Heart left ventricle (tissue), 16 donors: ENCODE results near the gene NUDT1. TPM values are rescaled to one million over a fixed set of nuclear protein-coding genes. Genes with fewer than 3 reads are reported as not detected.

ENCODE experiments used
- ATAC-seq, 4 donors: fragments of 200-7000 bp; cut with Tn5 transposase; one replicate each; pipeline ENCODE4 v1.9.1; 2020 to 2022; ENCODE audit warnings: moderate library complexity in 4 of 4, mild to moderate bottlenecking in 3 of 4, moderate number of reproducible peaks in 1 of 4
- DNase-seq, 5 donors: peaks; one replicate each; pipeline ENCODE4 v3.0.0-alpha.2; 2020
- H3K27ac ChIP-seq, 12 donors: fragments of 200-600 bp; sonication (generic) in 4 of 12; one replicate each; pipeline versions ENCODE4 v1.5.0 to v1.8.0; 2016 to 2022; ENCODE audit warnings: mild to moderate bottlenecking in 2 of 12
- H3K27me3 ChIP-seq, 9 donors: fragments of 200-600 bp; sonication (generic) in 2 of 9; one replicate each; pipeline versions ENCODE4 v1.5.1 to v1.8.0; 2016 to 2022; ENCODE audit warnings: mild to moderate bottlenecking in 3 of 9
- H3K36me3 ChIP-seq, 9 donors: fragments of 200-600 bp; sonication (generic) in 2 of 9; one replicate each; pipeline versions ENCODE4 v1.5.0 to v1.8.0; 2018 to 2022; ENCODE audit warnings: mild to moderate bottlenecking in 2 of 9
- H3K4me1 ChIP-seq, 12 donors: fragments of 200-600 bp; sonication (generic) in 4 of 12; one replicate each; pipeline versions ENCODE4 v1.5.0 to v1.8.0; 2016 to 2022; ENCODE audit warnings: mild to moderate bottlenecking in 3 of 12
- H3K4me3 ChIP-seq, 12 donors: fragments of 200-600 bp; sonication (generic) in 4 of 12; one replicate each; pipeline versions ENCODE4 v1.5.0 to v1.8.0; 2017 to 2022; ENCODE audit warnings: mild to moderate bottlenecking in 9 of 12, moderate library complexity in 4 of 12
- H3K9me3 ChIP-seq, 12 donors: fragments of 200-600 bp; sonication (generic) in 4 of 12; one replicate each; pipeline versions ENCODE4 v1.5.0 to v1.8.0; 2016 to 2022; ENCODE audit warnings: mild to moderate bottlenecking in 1 of 12
- CTCF ChIP-seq, 12 donors: fragments of 200-600 bp; sonication (generic) in 4 of 12; IDR thresholded peaks; one replicate each; pipeline versions ENCODE4 v1.5.0 to v1.8.0; 2018 to 2022; ENCODE audit warnings: antibody characterized with exemption in 12 of 12, mild to moderate bottlenecking in 5 of 12
- POLR2A ChIP-seq, 2 donors: fragments of 450-650 bp; IDR thresholded peaks; one replicate each; pipeline ENCODE4 v1.6.1; 2017; ENCODE audit warnings: antibody characterized with exemption in 2 of 2, mild to moderate bottlenecking in 2 of 2, moderate library complexity in 2 of 2
- WGBS, 4 donors: extraction: QIAGEN DNeasy Blood & Tissue Kit in 2 of 4; methylation state at CpG; one replicate each; pipeline versions ENCODE4 v1.1.5 to v1.1.7; 2013 to 2018; 5-methylcytosine and 5-hydroxymethylcytosine counted together
- intact Hi-C, 10 donors: fragments of 100-400 bp; cut with DNase I; formaldehyde crosslinking; loops; one replicate each; pipeline versions ENCODE4 v1.11.1 to v1.14.2; 2022
- polyA plus RNA-seq, 2 donors: library from polyadenylated mRNA; stranded (reverse); fragments of 200-250 nt; gene quantifications; one replicate each; pipeline ENCODE4 v1.2.3, GENCODE V29; 2013
- total RNA-seq, 9 donors: library from RNA; depleted of rRNA in 2 of 9; stranded (reverse); fragments of >200 nt in 2 of 9; fragmentation: NEBNext Ultra II Directional in 3 of 9; extraction: Animal tissue kit (Norgen Biotek cat#: 25700) in 3 of 9; gene quantifications; one replicate each; pipeline versions ENCODE4 v1.1.0 to v1.2.4, GENCODE V29; 2016 to 2023
- donor health status: ischemic (EF 13 %, LVEDD 7.1; RV severe dilation, severe dysfunction).
- donor health status: healthy with polysubstance abuse.
- donor health status: DM: no; HTN: yes; CAD: no.
- donor health status: DM: no; HTN: no; CAD: no.
- donor health status: ischemic (EF 25% LVEDD 6.9; RV normal size, moderate dysfunction).
- donor health status: ischemic (EF 25% LVEDD 5.7; RV mildly dilated, moderate dysfunction).
- donor health status: healthy.
- donor health status: DM: yes; HTN: yes; CAD: no.
- donor health status: ischemic (EF 35%, LVEDD 5.7; RV mildly dilated, moderate dysfunction).
- donor health status: nonischemic (EF 11% LVEDD 7.7; RV severe dilation, severe dysfunction).
- donor health status: DM: yes; HTN: yes; CAD: no.
- donor health status: PGD.
- donor health status: ischemic (EF 29% LVEDD 5.4; RV normal size, mild dysfunction).
- donor health status: nonischemic (EF 23%, LVEDD 6.1; RV moderate dilation, normal function).

NUDT1 gene
- total and polyA plus RNA-seq, 11 donors = 9.8 to 23.7 (median 16.1) TPM

- TF ChIP-seq CTCF (IDR thresholded peaks at IDR 0.05) (no peak), POLR2A (IDR thresholded peaks at IDR 0.05) (no peak)
- peak; percentile 46 to 73 (median 52) for ATAC-seq
- Histone ChIP-seq H3K27ac (peak overlapping the region in 10 of 12 donors; percentile 14 to 66 (median 45)), H3K4me1 (peaks cover 0 to 29% (median 15%) of the 10 kb centered on the region in 12 donors), H3K36me3 (peaks cover 0 to 41% (median 6%) of the 10 kb centered on the region in 9 donors), H3K4me3 (no peak overlapping the region), H3K27me3 (no peaks in the 10 kb centered on the region), H3K9me3 (peaks cover 0 to 10% (median 0%) of the 10 kb centered on the region in 12 donors)
- WGBS, 4 donors = 57 to 69% (median 67%) methylated on average over 12 to 13 of the region's 13 CpGs
- intact Hi-C loops = loop anchor here in 1 of 10 donors (5.0 kb wide), 1 partner anchor 78 kb away; no protein-coding TSS in a partner anchor
- peak in 4 of 5 donors; percentile 48 to 81 (median 58) for DNase-seq
Measured at GRCh38 chr7:2195400-2196246, 46.4 kb upstream of the NUDT1 start.

- no peaks in the 10 kb centered on the region for H3K27me3 ChIP-seq
- no peak overlapping the region for H3K4me3 ChIP-seq
- ATAC-seq (peak in 3 of 4 donors; percentile 8 to 56 (median 42)), DNase-seq (peak in 3 of 5 donors; percentile 40 to 48 (median 40))
- peaks cover 0 to 29% (median 15%) of the 10 kb centered on the region in 12 donors for H3K4me1 ChIP-seq
- intact Hi-C loops = loop anchor here in 1 of 10 donors (5.0 kb wide), 1 partner anchor 79 kb away; no protein-coding TSS in a partner anchor
- H3K27ac ChIP-seq = peak overlapping the region in 10 of 12 donors; percentile 14 to 66 (median 45)
- no peak for TF ChIP-seq POLR2A (IDR thresholded peaks at IDR 0.05)
- TF ChIP-seq CTCF (IDR thresholded peaks at IDR 0.05) = no peak
- H3K9me3 ChIP-seq = peaks cover 0 to 10% (median 0%) of the 10 kb centered on the region in 12 donors
- peaks cover 0 to 42% (median 7%) of the 10 kb centered on the region in 9 donors for H3K36me3 ChIP-seq
- 65 to 77% (median 72%) methylated on average over 31 to 32 of the region's 32 CpGs for WGBS, 4 donors
Measured at GRCh38 chr7:2196381-2197378, 45.3 kb upstream of the NUDT1 start.

- peak in 3 of 4 donors; percentile 7 to 37 (median 16) for ATAC-seq
- intact Hi-C loops = loop anchor here in 1 of 10 donors (5.0 kb wide), 1 partner anchor 80 kb away; no protein-coding TSS in a partner anchor
- peak in 1 of 5 donors; percentile 22 for DNase-seq
- H3K27ac ChIP-seq = peak overlapping the region in 4 of 12 donors; percentile 2 to 66 (median 57)
- peaks cover 0 to 36% (median 7%) of the 10 kb centered on the region in 9 donors for H3K36me3 ChIP-seq
- no peak overlapping the region for H3K4me3 ChIP-seq
- no peaks in the 10 kb centered on the region for H3K27me3 ChIP-seq
- H3K9me3 ChIP-seq = peaks cover 0 to 10% (median 0%) of the 10 kb centered on the region in 12 donors
- 77 to 85% (median 83%) methylated on average over 21 of the region's 21 CpGs for WGBS, 4 donors
- TF ChIP-seq CTCF (IDR thresholded peaks at IDR 0.05) (no peak), POLR2A (IDR thresholded peaks at IDR 0.05) (no peak)
- H3K4me1 ChIP-seq = peaks cover 0 to 29% (median 15%) of the 10 kb centered on the region in 12 donors
Measured at GRCh38 chr7:2197436-2198155, 44.4 kb upstream of the NUDT1 start.
